Measurements from ENCODE around the gene CTSV. TPM values are rescaled to one million over a fixed set of nuclear protein-coding genes. Genes with fewer than 3 reads are reported as not detected.
A peak's percentile ranks its signal among the peaks of the same experiment; 100 is the strongest.

Gene CTSV
- total RNA-seq, 1 experiment from 2014 or later = 82.2 TPM

DNA sequence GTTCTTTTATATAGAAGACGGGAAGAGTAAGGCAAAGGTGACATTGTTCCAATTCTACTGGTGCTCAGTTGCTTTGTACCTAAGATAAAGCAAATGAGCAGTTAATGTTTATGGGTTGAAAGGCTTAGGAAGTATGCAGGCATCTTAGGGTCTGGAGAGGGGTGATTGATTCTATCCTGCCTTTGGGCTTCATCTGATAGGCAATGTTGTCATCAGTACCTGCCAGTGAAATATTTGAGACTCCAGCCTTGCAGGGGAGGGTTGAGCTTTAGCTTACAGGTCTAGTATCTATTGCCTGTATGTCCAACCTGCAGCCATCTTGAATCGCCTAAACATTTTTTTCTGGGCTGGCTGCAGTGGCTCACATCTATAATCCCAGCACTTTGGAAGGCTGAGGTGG, 13.8 kb upstream of the CTSV start:
- TF ChIP-seq, protein P1, sequence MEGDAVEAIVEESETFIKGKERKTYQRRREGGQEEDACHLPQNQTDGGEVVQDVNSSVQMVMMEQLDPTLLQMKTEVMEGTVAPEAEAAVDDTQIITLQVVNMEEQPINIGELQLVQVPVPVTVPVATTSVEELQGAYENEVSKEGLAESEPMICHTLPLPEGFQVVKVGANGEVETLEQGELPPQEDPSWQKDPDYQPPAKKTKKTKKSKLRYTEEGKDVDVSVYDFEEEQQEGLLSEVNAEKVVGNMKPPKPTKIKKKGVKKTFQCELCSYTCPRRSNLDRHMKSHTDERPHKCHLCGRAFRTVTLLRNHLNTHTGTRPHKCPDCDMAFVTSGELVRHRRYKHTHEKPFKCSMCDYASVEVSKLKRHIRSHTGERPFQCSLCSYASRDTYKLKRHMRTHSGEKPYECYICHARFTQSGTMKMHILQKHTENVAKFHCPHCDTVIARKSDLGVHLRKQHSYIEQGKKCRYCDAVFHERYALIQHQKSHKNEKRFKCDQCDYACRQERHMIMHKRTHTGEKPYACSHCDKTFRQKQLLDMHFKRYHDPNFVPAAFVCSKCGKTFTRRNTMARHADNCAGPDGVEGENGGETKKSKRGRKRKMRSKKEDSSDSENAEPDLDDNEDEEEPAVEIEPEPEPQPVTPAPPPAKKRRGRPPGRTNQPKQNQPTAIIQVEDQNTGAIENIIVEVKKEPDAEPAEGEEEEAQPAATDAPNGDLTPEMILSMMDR (conservative IDR thresholded peaks at IDR 0.05) = no peak
- Histone ChIP-seq H3K79me2 (ENCODE audit: insufficient read depth, low read length) (no peaks in the 10 kb centered on the region), H3K18ac (ENCODE audit: insufficient read length, low read depth, low read length) (no peak overlapping the region), H3K27me3 (ENCODE audit: insufficient read depth, low read length) (no peaks in the 10 kb centered on the region), H4K5ac (ENCODE audit: insufficient read length, low read depth, low read length) (no peak overlapping the region), H3K4me1 (ENCODE audit: insufficient read depth, low read length) (peaks cover 12% of the 10 kb centered on the region), H3K14ac (ENCODE audit: insufficient read depth, low read length) (no peak overlapping the region), H3K23ac (ENCODE audit: insufficient read length, low read depth, low read length) (no peak overlapping the region), H3K56ac (ENCODE audit: insufficient read length, low read depth, low read length) (no peak overlapping the region), H4K20me1 (ENCODE audit: control insufficient read depth, insufficient read depth, insufficient read length) (no peaks in the 10 kb centered on the region), H3K9ac (ENCODE audit: extremely low read depth, insufficient read length, low read length) (no peak overlapping the region), H2BK120ac (ENCODE audit: low read depth, low read length, poor library complexity, severe bottlenecking) (no peak overlapping the region), H3K27ac (ENCODE audit: insufficient read length, low read depth, low read length) (peak overlapping the region; percentile 59), H2AK5ac (ENCODE audit: insufficient read length, low read length) (no peak overlapping the region), H2BK5ac (ENCODE audit: insufficient read length, low read length) (no peak overlapping the region), H3K9me3 (ENCODE audit: control insufficient read depth, low read depth, low read length) (no peaks in the 10 kb centered on the region), H2BK15ac (ENCODE audit: low read depth, low read length) (no peak overlapping the region), H3T11ph (ENCODE audit: low read length) (no peak overlapping the region), H4K91ac (ENCODE audit: insufficient read length, low read depth, low read length) (no peak overlapping the region), H3K4ac (ENCODE audit: low read depth, low read length) (no peak overlapping the region), H2BK20ac (ENCODE audit: low read depth, low read length, poor library complexity, severe bottlenecking) (no peak overlapping the region), H2AFZ (ENCODE audit: low read length) (no peak overlapping the region), H2BK12ac (ENCODE audit: insufficient read length, low read depth, low read length) (no peak overlapping the region), H3K79me1 (ENCODE audit: insufficient read depth, low read depth, low read length, poor library complexity, severe bottlenecking) (no peaks in the 10 kb centered on the region), H3K23me2 (ENCODE audit: insufficient read length, low read depth, low read length, poor library complexity, severe bottlenecking) (no peaks in the 10 kb centered on the region), H4K8ac (replicated peaks; ENCODE audit: insufficient read length, low read depth, low read length) (no peak overlapping the region), H3K4me2 (ENCODE audit: insufficient read depth, insufficient read length, low read length) (peak overlapping the region; percentile 10)
- no peaks in the 10 kb centered on the region; the same call in 1 of the 2 replicates for H3K27me3 Mint-ChIP-seq (ENCODE audit: low read depth)
- WGBS (ENCODE audit: extremely low coverage, insufficient read length, low lambda C conversion rate) = no CpG with 5 or more reads among the region's 2 CpGs
- DNase-seq = no peak
- peaks cover 4 to 10% (median 5%) of the 10 kb centered on the region in 3 experiments; a peak in 6 of 7 replicates for H3K36me3 Mint-ChIP-seq (ENCODE audit: insufficient read depth in 1 of 3, low read depth in 3 of 3)
- peak overlapping the region; percentile 58 to 99 (median 98); a peak in 6 of 7 replicates for H3K27ac Mint-ChIP-seq
- peaks cover 7 to 10% of the 10 kb centered on the region in 2 experiments; a peak in 4 of 5 replicates for H3K9me3 Mint-ChIP-seq
- H3K4me3 Mint-ChIP-seq = peak overlapping the region in 1 of 2 experiments; percentile 53; a peak in 1 of 5 replicates
- H3K4me1 Mint-ChIP-seq = peaks cover 52 to 57% of the 10 kb centered on the region in 2 experiments

All from H9 (cell line).